Naive B cell (primary cell): ENCODE results near the gene CTSK. TPM values are rescaled to one million over a fixed set of nuclear protein-coding genes. Genes with fewer than 3 reads are reported as not detected.

Source experiments
- ATAC-seq, 2 donors: fragments of 150-1000 bp; cut with Tn5 transposase; 2 replicates each; pipeline ENCODE4 v1.10.0; 2021; ENCODE audit warnings: low read depth in 2 of 2, mild to moderate bottlenecking in 2 of 2, moderate library complexity in 2 of 2
- DNase-seq: peaks from one replicate; pipeline ENCODE4 v3.0.0; 2022
- H3K27ac Mint-ChIP-seq, 6 donors: one replicate each; pipeline ENCODE4 v1.8.0; 2020 to 2022; ENCODE audit warnings: mild to moderate bottlenecking in 6 of 6, mixed read lengths in 6 of 6, moderate library complexity in 5 of 6, inconsistent platforms in 2 of 6
- H3K27me3 Mint-ChIP-seq, 3 donors: one replicate each; pipeline ENCODE4 v1.8.0; 2021 to 2022; ENCODE audit warnings: mixed read lengths in 3 of 3, mild to moderate bottlenecking in 1 of 3
- H3K36me3 Mint-ChIP-seq, 2 donors: one replicate each; pipeline ENCODE4 v1.8.0; 2020 to 2022; ENCODE audit warnings: mixed read lengths in 2 of 2, inconsistent platforms in 1 of 2, mild to moderate bottlenecking in 1 of 2
- H3K4me1 Mint-ChIP-seq, 3 donors: one replicate each; pipeline ENCODE4 v1.8.0; 2020 to 2022; ENCODE audit warnings: mixed read lengths in 3 of 3, inconsistent platforms in 1 of 3, mild to moderate bottlenecking in 1 of 3, moderate library complexity in 1 of 3
- H3K4me3 Mint-ChIP-seq, 8 donors: one replicate each; pipeline ENCODE4 v1.8.0; 2020 to 2022; ENCODE audit warnings: mild to moderate bottlenecking in 8 of 8, mixed read lengths in 8 of 8, moderate library complexity in 8 of 8, inconsistent platforms in 2 of 8
- H3K9me3 Mint-ChIP-seq, 7 donors: one replicate each; pipeline ENCODE4 v1.8.0; 2020 to 2022; ENCODE audit warnings: mixed read lengths in 7 of 7, mild to moderate bottlenecking in 5 of 7, inconsistent platforms in 2 of 7, moderate library complexity in 1 of 7
- polyA plus RNA-seq, 6 donors: library from polyadenylated mRNA; unstranded; fragments of 300-500 nt; fragmentation: Illumina TruSeq; gene quantifications; one replicate each; pipeline ENCODE4 v1.2.3, GENCODE V29; 2021; ENCODE audit warnings: low read depth in 6 of 6

Gene CTSK
- polyA plus RNA-seq, 6 donors from 2014 or later: 0.18 to 1.2 (median 0.51) TPM; not detected in 2

GRCh38 chr1:150826299-150826698 lies 18.2 kb upstream of the CTSK start:
- Mint-ChIP-seq H3K27me3 (no peaks in the 10 kb centered on the region), H3K4me1 (no peaks in the 10 kb centered on the region), H3K9me3 (no peaks in the 10 kb centered on the region), H3K36me3 (peaks cover 9 to 16% of the 10 kb centered on the region in 2 donors), H3K27ac (no peak overlapping the region), H3K4me3 (no peak overlapping the region)
- ATAC-seq: no peak
- DNase-seq: no peak

GRCh38 chr1:150820730-150821512 lies 12.9 kb upstream of the CTSK start:
- H3K36me3 Mint-ChIP-seq: peaks cover 10 to 17% of the 10 kb centered on the region in 2 donors

GRCh38 chr1:150815871-150816270 lies 7.8 kb upstream of the CTSK start:
- Mint-ChIP-seq H3K27ac (peak overlapping the region in 2 of 6 donors; percentile 3 to 87), H3K4me3 (no peak overlapping the region), H3K27me3 (no peaks in the 10 kb centered on the region), H3K9me3 (no peaks in the 10 kb centered on the region), H3K36me3 (peaks cover 12 to 15% of the 10 kb centered on the region in 2 donors), H3K4me1 (no peaks in the 10 kb centered on the region)
- DNase-seq (no peak), ATAC-seq (no peak)

More at GRCh38 chr1:150820730-150821512, 12.9 kb upstream of the CTSK start:
- Mint-ChIP-seq H3K27me3 (no peaks in the 10 kb centered on the region), H3K4me3 (no peak overlapping the region), H3K9me3 (no peaks in the 10 kb centered on the region), H3K27ac (no peak overlapping the region), H3K4me1 (no peaks in the 10 kb centered on the region)
- no peak for DNase-seq
- ATAC-seq: no peak

- DNase-seq (no peak), ATAC-seq (no peak)
- Mint-ChIP-seq H3K4me3 (no peak overlapping the region), H3K9me3 (no peaks in the 10 kb centered on the region), H3K36me3 (peaks cover 12 to 15% of the 10 kb centered on the region in 2 donors), H3K27ac (no peak overlapping the region), H3K27me3 (no peaks in the 10 kb centered on the region), H3K4me1 (peaks cover 0 to under 1% (median 0%) of the 10 kb centered on the region in 3 donors)
Observed at GRCh38 chr1:150813028-150813707, 5.1 kb upstream of the CTSK start.

GRCh38 chr1:150810958-150811659 lies 3.0 kb upstream of the CTSK start:
- ATAC-seq: no peak
- peaks cover 7 to 12% (median 11%) of the 10 kb centered on the region in 3 donors for H3K4me1 Mint-ChIP-seq

GRCh38 chr1:150809651-150810050 lies 1.6 kb upstream of the CTSK start:
- no peaks in the 10 kb centered on the region for H3K9me3 Mint-ChIP-seq
- H3K4me3 Mint-ChIP-seq: no peak overlapping the region
- no peak for ATAC-seq
- no peaks in the 10 kb centered on the region for H3K27me3 Mint-ChIP-seq
- peaks cover 0 to 6% of the 10 kb centered on the region in 2 donors for H3K36me3 Mint-ChIP-seq
- peak overlapping the region in 2 of 6 donors; percentile 0 to 52 for H3K27ac Mint-ChIP-seq
- peaks cover 7 to 12% (median 11%) of the 10 kb centered on the region in 3 donors for H3K4me1 Mint-ChIP-seq
- DNase-seq: no peak

More at GRCh38 chr1:150810958-150811659, 3.0 kb upstream of the CTSK start:
- H3K9me3 Mint-ChIP-seq: no peaks in the 10 kb centered on the region
- peaks cover 3 to 6% of the 10 kb centered on the region in 2 donors for H3K36me3 Mint-ChIP-seq
- H3K27ac Mint-ChIP-seq: no peak overlapping the region
- no peak overlapping the region for H3K4me3 Mint-ChIP-seq
- no peak for DNase-seq
- no peaks in the 10 kb centered on the region for H3K27me3 Mint-ChIP-seq

GRCh38 chr1:150808846-150809245 lies 786 bp upstream of the CTSK start:
- no peaks in the 10 kb centered on the region for H3K9me3 Mint-ChIP-seq
- DNase-seq (no peak), ATAC-seq (no peak)
- peaks cover 7 to 12% (median 11%) of the 10 kb centered on the region in 3 donors for H3K4me1 Mint-ChIP-seq
- no peaks in the 10 kb centered on the region for H3K36me3 Mint-ChIP-seq
- no peaks in the 10 kb centered on the region for H3K27me3 Mint-ChIP-seq
- no peak overlapping the region for H3K27ac Mint-ChIP-seq
- no peak overlapping the region for H3K4me3 Mint-ChIP-seq

GRCh38 chr1:150807249-150808023 lies 624 bp downstream of the CTSK start:
- H3K27ac Mint-ChIP-seq: peak overlapping the region in 2 of 6 donors; percentile 82 to 86
- peaks cover 0 to 4% of the 10 kb centered on the region in 2 donors for H3K36me3 Mint-ChIP-seq
- peaks cover 7 to 12% (median 11%) of the 10 kb centered on the region in 3 donors for H3K4me1 Mint-ChIP-seq
- no peaks in the 10 kb centered on the region for H3K27me3 Mint-ChIP-seq
- no peaks in the 10 kb centered on the region for H3K9me3 Mint-ChIP-seq
- ATAC-seq: no peak
- H3K4me3 Mint-ChIP-seq: peak overlapping the region in 2 of 8 donors; percentile 6 to 17
- DNase-seq: no peak

- Mint-ChIP-seq H3K4me3 (no peak overlapping the region), H3K36me3 (peaks cover 0 to 4% of the 10 kb centered on the region in 2 donors), H3K4me1 (peaks cover 7 to 12% (median 11%) of the 10 kb centered on the region in 3 donors), H3K9me3 (no peaks in the 10 kb centered on the region), H3K27ac (peak overlapping the region in 1 of 6 donors; percentile 28), H3K27me3 (no peaks in the 10 kb centered on the region)
- ATAC-seq (no peak), DNase-seq (no peak)
Observed at GRCh38 chr1:150805899-150806298, 2.2 kb downstream of the CTSK start.

GRCh38 chr1:150804671-150805070 lies 3.4 kb downstream of the CTSK start:
- no peaks in the 10 kb centered on the region for H3K9me3 Mint-ChIP-seq
- ATAC-seq: no peak
- DNase-seq: no peak
- peak overlapping the region in 1 of 6 donors; percentile 35 for H3K27ac Mint-ChIP-seq
- H3K4me3 Mint-ChIP-seq: no peak overlapping the region
- H3K27me3 Mint-ChIP-seq: no peaks in the 10 kb centered on the region
- peaks cover 0 to 4% of the 10 kb centered on the region in 2 donors for H3K36me3 Mint-ChIP-seq
- H3K4me1 Mint-ChIP-seq: peaks cover 7 to 12% (median 11%) of the 10 kb centered on the region in 3 donors

- peaks cover 23 to 24% of the 10 kb centered on the region in 2 donors for H3K36me3 Mint-ChIP-seq
- no peaks in the 10 kb centered on the region for H3K4me1 Mint-ChIP-seq
- no peaks in the 10 kb centered on the region for H3K9me3 Mint-ChIP-seq
- DNase-seq: no peak
- H3K27ac Mint-ChIP-seq: peak overlapping the region in 1 of 6 donors; percentile 22
- ATAC-seq: no peak
- H3K4me3 Mint-ChIP-seq: peak overlapping the region in 1 of 8 donors; percentile 66
- H3K27me3 Mint-ChIP-seq: no peaks in the 10 kb centered on the region
Observed at GRCh38 chr1:150799089-150799488, 9.0 kb downstream of the CTSK start.

GRCh38 chr1:150798525-150798924 lies 9.5 kb downstream of the CTSK start:
- Mint-ChIP-seq H3K4me3 (no peak overlapping the region), H3K4me1 (no peaks in the 10 kb centered on the region), H3K9me3 (no peaks in the 10 kb centered on the region)

GRCh38 chr1:150796374-150796773 lies 11.7 kb downstream of the CTSK start:
- peaks cover 19 to 24% of the 10 kb centered on the region in 2 donors for H3K36me3 Mint-ChIP-seq
- no peaks in the 10 kb centered on the region for H3K4me1 Mint-ChIP-seq
- H3K9me3 Mint-ChIP-seq: no peaks in the 10 kb centered on the region
- no peaks in the 10 kb centered on the region for H3K27me3 Mint-ChIP-seq
- no peak overlapping the region for H3K4me3 Mint-ChIP-seq
- ATAC-seq (no peak), DNase-seq (no peak)
- peak overlapping the region in 1 of 6 donors; percentile 84 for H3K27ac Mint-ChIP-seq

More at GRCh38 chr1:150798525-150798924, 9.5 kb downstream of the CTSK start:
- H3K27ac Mint-ChIP-seq: no peak overlapping the region
- no peak for ATAC-seq
- peaks cover 23 to 24% of the 10 kb centered on the region in 2 donors for H3K36me3 Mint-ChIP-seq
- no peak for DNase-seq
- H3K27me3 Mint-ChIP-seq: no peaks in the 10 kb centered on the region
